Measurements from ENCODE around the gene HNRNPA3.

The HNRNPA3 gene

DNA sequence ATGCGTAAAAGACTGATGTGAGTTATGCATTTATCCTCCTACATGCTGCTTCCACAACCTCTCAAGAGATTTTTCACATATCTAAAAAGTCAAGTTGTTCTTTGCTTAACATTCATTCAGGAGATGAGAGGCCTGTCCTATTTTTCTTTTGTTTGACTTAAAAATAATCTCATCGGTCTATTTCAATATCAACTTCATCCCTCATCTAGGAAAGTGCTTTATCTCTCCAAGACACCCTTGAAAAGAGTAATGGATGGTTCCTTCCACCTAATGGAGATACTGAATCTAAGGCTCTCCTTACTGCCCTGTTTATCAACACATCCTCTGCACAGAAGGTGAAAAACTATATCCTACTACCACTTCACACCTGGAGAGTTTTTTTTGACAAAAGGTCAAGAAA, 49.5 kb downstream of the HNRNPA3 start:
- TF ChIP-seq, protein P1, sequence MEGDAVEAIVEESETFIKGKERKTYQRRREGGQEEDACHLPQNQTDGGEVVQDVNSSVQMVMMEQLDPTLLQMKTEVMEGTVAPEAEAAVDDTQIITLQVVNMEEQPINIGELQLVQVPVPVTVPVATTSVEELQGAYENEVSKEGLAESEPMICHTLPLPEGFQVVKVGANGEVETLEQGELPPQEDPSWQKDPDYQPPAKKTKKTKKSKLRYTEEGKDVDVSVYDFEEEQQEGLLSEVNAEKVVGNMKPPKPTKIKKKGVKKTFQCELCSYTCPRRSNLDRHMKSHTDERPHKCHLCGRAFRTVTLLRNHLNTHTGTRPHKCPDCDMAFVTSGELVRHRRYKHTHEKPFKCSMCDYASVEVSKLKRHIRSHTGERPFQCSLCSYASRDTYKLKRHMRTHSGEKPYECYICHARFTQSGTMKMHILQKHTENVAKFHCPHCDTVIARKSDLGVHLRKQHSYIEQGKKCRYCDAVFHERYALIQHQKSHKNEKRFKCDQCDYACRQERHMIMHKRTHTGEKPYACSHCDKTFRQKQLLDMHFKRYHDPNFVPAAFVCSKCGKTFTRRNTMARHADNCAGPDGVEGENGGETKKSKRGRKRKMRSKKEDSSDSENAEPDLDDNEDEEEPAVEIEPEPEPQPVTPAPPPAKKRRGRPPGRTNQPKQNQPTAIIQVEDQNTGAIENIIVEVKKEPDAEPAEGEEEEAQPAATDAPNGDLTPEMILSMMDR (IDR thresholded peaks at IDR 0.05; ENCODE audit: low read depth, low read length, missing control alignments): no peak
- H3K4me3 ChIP-seq (ENCODE audit: low read depth, low read length): peak overlapping the region; percentile 82
- H3K27me3 ChIP-seq (replicated peaks): no peaks in the 10 kb centered on the region
- DNase-seq: no peak
- H3K36me3 ChIP-seq (replicated peaks): peaks cover 2% of the 10 kb centered on the region
- H3K27ac ChIP-seq: peak overlapping the region; percentile 96
- in situ Hi-C loops (cut with HindIII; ENCODE audit: low pct_ligation_motif_present, low sequenced_read_pairs): no loop called here

DNA sequence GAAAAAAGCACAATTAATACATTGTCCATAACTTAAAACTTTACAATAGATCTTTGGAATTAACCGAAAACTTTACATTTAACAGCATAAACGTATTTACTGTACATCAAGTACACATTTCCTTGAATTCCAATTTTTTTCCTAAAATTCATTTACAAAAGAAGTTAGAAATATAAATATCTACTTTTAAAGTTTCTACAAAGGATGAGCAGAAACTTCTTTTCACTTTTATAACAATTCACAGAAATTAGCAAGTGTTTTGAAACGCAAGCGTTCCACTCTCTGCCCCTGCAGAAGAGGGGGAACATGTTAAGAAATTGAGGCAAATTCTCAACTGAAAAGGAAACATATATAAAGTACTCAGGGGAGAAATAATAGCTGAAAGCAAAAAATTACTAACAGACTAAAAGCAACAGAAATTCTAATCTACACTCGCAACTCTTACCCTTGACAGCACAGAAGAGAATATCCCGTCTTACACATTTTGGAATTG, 50.4 kb downstream of the HNRNPA3 start:
- Histone ChIP-seq H3K36me3 (replicated peaks) (peaks cover 2% of the 10 kb centered on the region), H3K27ac (peak overlapping the region; percentile 96), H3K27me3 (replicated peaks) (no peaks in the 10 kb centered on the region), H3K4me3 (ENCODE audit: low read depth, low read length) (peak overlapping the region; percentile 82)
- in situ Hi-C loops (cut with HindIII; ENCODE audit: low pct_ligation_motif_present, low sequenced_read_pairs): no loop called here
- DNase-seq: no peak
- TF ChIP-seq, protein P1 (IDR thresholded peaks at IDR 0.05; ENCODE audit: low read depth, low read length, missing control alignments): no peak

DNA sequence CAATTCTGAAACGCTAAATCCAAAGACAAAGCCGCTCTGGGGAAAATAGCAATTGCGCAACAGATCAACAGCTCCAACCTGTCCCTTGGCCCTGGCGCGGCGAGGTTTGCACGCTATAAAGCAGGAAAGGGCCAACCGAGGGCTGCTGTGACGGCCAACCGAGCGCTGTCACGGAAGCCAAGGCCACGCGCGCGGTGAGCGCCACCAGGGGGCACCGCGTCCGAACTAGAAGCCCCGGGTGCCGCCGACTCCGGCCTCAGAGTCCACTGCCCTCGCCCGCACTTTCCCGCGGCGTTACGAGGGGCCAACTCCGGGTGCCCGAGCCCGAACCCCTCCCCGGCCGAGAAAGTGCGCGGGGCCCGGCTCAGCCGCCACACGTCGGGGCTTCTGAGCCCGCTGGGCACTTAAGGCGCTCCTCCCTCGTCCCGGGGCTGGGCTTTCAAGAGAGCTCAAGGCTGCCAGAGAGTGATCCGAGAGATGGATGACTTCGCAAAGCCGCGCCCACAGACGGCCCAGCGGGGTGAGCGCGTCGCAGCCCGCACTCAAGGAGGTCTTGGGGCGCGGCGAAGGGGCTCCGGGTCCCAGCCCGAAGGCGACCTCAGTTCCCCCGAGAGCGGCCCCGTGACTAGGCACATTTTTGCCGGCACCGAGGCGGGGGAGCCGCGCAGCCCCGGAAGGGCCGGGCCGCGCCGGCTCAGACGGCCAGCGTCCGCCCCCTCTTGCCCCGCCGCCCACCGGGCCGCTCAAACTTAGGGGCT, 51.0 kb downstream of the HNRNPA3 start:
- in situ Hi-C loops (cut with HindIII; ENCODE audit: low pct_ligation_motif_present, low sequenced_read_pairs): no loop called here
- TF ChIP-seq, protein P1 (IDR thresholded peaks at IDR 0.05; ENCODE audit: low read depth, low read length, missing control alignments): peak; percentile 87

DNA sequence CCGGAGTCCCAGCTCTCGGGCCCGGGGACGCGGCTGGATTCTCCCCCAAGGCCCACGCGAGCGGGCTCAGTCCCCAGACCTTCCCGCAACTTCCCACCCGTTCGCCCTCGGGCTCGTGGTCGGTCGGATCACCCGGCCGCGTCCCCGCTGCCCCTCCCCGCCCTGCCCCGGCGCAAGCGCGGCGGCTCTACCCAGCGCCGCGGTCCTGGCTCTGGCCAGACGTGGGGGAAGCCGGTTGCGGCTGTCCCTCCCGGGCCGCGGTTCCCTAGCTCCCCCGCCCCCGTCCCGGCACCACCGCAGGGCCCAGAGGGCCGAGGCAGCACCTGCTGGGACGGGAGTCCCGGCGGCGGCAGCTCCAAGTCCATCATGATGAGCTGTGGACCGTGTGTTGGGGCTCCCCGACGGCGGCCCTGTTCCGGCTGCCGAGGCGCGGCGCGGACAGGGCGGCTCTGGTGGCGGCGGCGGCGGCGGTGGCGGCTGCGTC, 51.7 kb downstream of the HNRNPA3 start:
- DNase-seq: no peak
- in situ Hi-C loops (cut with HindIII; ENCODE audit: low pct_ligation_motif_present, low sequenced_read_pairs): no loop called here
- TF ChIP-seq, protein P1 (IDR thresholded peaks at IDR 0.05; ENCODE audit: low read depth, low read length, missing control alignments): no peak
- Histone ChIP-seq H3K4me3 (ENCODE audit: low read depth, low read length) (peak overlapping the region; percentile 82), H3K36me3 (replicated peaks) (no peaks in the 10 kb centered on the region), H3K27ac (peak overlapping the region; percentile 96), H3K27me3 (replicated peaks) (no peaks in the 10 kb centered on the region)

More for the DNA sequence above, 51.0 kb downstream of the HNRNPA3 start:
- H3K27me3 ChIP-seq (replicated peaks): no peaks in the 10 kb centered on the region
- DNase-seq: peak; percentile 98
- H3K36me3 ChIP-seq (replicated peaks): peaks cover 2% of the 10 kb centered on the region
- H3K4me3 ChIP-seq (ENCODE audit: low read depth, low read length): peak overlapping the region; percentile 82
- H3K27ac ChIP-seq: peak overlapping the region; percentile 96

DNA sequence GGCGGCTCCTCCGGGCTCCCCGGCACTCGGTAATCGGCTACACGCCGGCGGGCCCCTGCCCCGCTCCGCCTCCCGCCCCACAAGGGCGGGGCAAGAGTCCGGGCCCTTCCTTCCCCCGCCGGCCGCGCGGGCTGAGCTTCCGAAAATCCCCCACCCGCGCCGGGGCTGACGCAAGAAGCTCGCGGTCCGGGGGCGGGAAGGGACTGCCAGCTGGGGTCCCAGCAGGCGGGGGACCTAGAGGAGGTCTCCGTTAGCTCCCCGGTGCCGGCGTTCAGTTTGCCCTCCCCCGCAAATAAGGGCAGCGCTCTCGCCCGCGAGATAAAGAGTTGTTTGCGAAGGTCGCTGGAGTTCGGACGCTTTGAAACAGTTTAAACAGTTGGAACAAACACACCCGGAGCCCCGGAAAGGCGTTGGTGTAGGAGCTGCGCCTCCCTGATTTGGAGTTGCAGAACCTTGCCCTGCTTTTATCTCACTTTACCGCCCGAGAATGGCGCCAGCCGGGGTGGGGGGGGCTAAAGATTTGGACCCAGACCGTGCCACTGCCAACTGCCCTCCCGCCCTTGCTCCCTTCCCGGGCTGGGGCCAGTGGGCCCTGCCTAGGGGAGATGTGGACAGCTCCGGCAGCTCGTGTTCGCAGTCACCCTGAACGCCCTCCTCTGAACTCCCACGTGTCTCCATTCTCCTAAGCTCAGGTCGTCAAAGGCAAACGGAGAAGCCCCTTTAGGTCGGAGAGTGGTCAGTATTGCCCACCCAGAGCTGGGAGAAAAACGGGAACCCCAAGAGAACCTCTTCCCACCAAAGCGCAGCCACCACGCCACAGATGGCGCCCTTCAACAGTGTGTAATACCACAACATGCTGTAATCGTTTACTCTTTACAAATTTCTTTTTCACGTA, 52.3 kb downstream of the HNRNPA3 start, which contains the start of gene NFE2L2:
NFE2L2 (minus strand) TSS at position 35 of the 895 bp plus-strand sequence. CDS start 151 bp downstream, outside the sequence.
- Histone ChIP-seq H3K4me3 (ENCODE audit: low read depth, low read length) (peak within 1 kb of the TSS; percentile 82), H3K36me3 (replicated peaks) (no peaks in the 10 kb centered on the region), H3K27ac (peak within 1 kb of the TSS; percentile 96), H3K27me3 (replicated peaks) (no peaks in the 10 kb centered on the region)
- peak; percentile 81 for DNase-seq
- in situ Hi-C loops (cut with HindIII; ENCODE audit: low pct_ligation_motif_present, low sequenced_read_pairs): no loop called here
- TF ChIP-seq, protein P1 (IDR thresholded peaks at IDR 0.05; ENCODE audit: low read depth, low read length, missing control alignments): peak; percentile 53

Measured in brain microvascular endothelial cell (primary cell).